HepG2 (cell line): ENCODE measurements around the gene CHTF18. TPM values are rescaled to one million over a fixed set of nuclear protein-coding genes. Genes with fewer than 3 reads are reported as not detected.

Experiments used
- ATF3 ChIP-seq: sonication (generic); formaldehyde crosslinking; IDR thresholded peaks from 2 replicates; pipeline ENCODE4 v1.4.0; 2020; ENCODE audit warnings: missing genetic modification reagents
- HMGA1 ChIP-seq: sonication (generic); formaldehyde crosslinking; conservative IDR thresholded peaks from 2 replicates; pipeline ENCODE4 v1.4.0; 2020; ENCODE audit warnings: missing genetic modification reagents
- SP2 ChIP-seq: sonication (generic); formaldehyde crosslinking; IDR thresholded peaks from 2 replicates; pipeline ENCODE4 v1.5.1; 2020; ENCODE audit warnings: mild to moderate bottlenecking, missing genetic modification reagents
- SRSF1 ChIP-seq: fragments of 200-400 bp; formaldehyde crosslinking; optimal IDR thresholded peaks from 2 replicates; pipeline ENCODE3; 2017; ENCODE audit warnings: mild to moderate bottlenecking, low read depth, low read length, moderate library complexity
- YY1 ChIP-seq: IDR thresholded peaks from 2 replicates; pipeline ENCODE4 v1.6.1; 2011; ENCODE audit warnings: low read length, low read depth, moderate library complexity, mild to moderate bottlenecking; ENCODE audit not compliant: insufficient read depth, insufficient replicate concordance
- ZNF383 ChIP-seq: sonication (generic); formaldehyde crosslinking; IDR thresholded peaks from 2 replicates; pipeline ENCODE4 v1.4.0; 2020; ENCODE audit warnings: missing genetic modification reagents, mild to moderate bottlenecking, borderline replicate concordance
- ZNF407 ChIP-seq: sonication (generic); formaldehyde crosslinking; IDR thresholded peaks from one replicate; pipeline ENCODE4 v1.5.1; 2020; ENCODE audit warnings: mild to moderate bottlenecking, missing genetic modification reagents; ENCODE audit errors: not compliant biosample characterization
- ZNF788 ChIP-seq: sonication (generic); formaldehyde crosslinking; IDR thresholded peaks from 2 replicates; pipeline ENCODE4 v1.5.0; 2020; ENCODE audit warnings: mild to moderate bottlenecking, missing genetic modification reagents, borderline replicate concordance
- ZNF841 ChIP-seq: sonication (generic); formaldehyde crosslinking; IDR thresholded peaks from 2 replicates; pipeline ENCODE4 v1.8.1; 2023; ENCODE audit warnings: missing genetic modification reagents, borderline replicate concordance
- ZNF883 ChIP-seq: sonication (generic); formaldehyde crosslinking; IDR thresholded peaks from 2 replicates; pipeline ENCODE4 v1.5.1; 2020; ENCODE audit warnings: mild to moderate bottlenecking, missing genetic modification reagents; ENCODE audit errors: not compliant biosample characterization
- polyA plus RNA-seq, 8 experiments: library from polyadenylated mRNA; depleted of rRNA in 3 of 8; stranded (reverse) in 7 of 8; unstranded in 1 of 8; fragments of >200 nt; fragmentation: Illumina TruSeq in 4 of 8; extraction: Trizol in 4 of 8; gene quantifications; 2 replicates each; pipeline versions ENCODE4 v1.2.1 to v1.2.3, GENCODE V29; 2011 to 2016; ENCODE audit warnings: low read depth in 4 of 8, missing spikeins in 1 of 8, mixed read lengths in 1 of 8; ENCODE audit not compliant: insufficient read depth in 1 of 8
- total RNA-seq, 5 experiments: library from RNA; depleted of rRNA; stranded (reverse); fragments of >200 nt; fragmentation: Illumina TruSeq; extraction: Trizol; gene quantifications; 2 replicates each; pipeline ENCODE4 v1.2.3, GENCODE V29; 2016; ENCODE audit warnings: low read depth in 1 of 5

Gene CHTF18
- total and polyA plus RNA-seq, 2 of the 13 experiments (the other 11 are each of a cell fraction or from before 2014, with no cell fraction given): 8.6 to 22.9 TPM

GRCh38 chr16:824601-825000, 36.2 kb downstream of the CHTF18 start (continued):
- TF ChIP-seq ZNF788 (CRISPR knock-in tag): no peak
- no peak for TF ChIP-seq HMGA1
- no peak for TF ChIP-seq ZNF841 (CRISPR knock-in tag)
- no peak for TF ChIP-seq ZNF383
- no peak for TF ChIP-seq ZNF407
- TF ChIP-seq ATF3 (CRISPR knock-in tag): no peak
- no peak for TF ChIP-seq YY1
- no peak for TF ChIP-seq SRSF1
- no peak for TF ChIP-seq ZNF883
- TF ChIP-seq SP2: no peak
